Progenitor cell of endocrine pancreas (in vitro differentiated cells): ENCODE data around the gene HNRNPR. TPM values are rescaled to one million over a fixed set of nuclear protein-coding genes. Genes with fewer than 3 reads are reported as not detected.
A peak's percentile ranks its signal among the peaks of the same experiment; 100 is the strongest.

Experiments used
- DNase-seq: peaks from one replicate; pipeline ENCODE4 v3.0.0; 2021; ENCODE audit warnings: low spot score; ENCODE audit not compliant: unreplicated experiment
- H3K27ac Mint-ChIP-seq: 2 replicates; pipeline ENCODE4 v1.8.0; 2021; ENCODE audit warnings: mild to moderate bottlenecking, moderate library complexity, mixed read lengths
- H3K27me3 Mint-ChIP-seq: 2 replicates; pipeline ENCODE4 v1.8.0; 2021; ENCODE audit warnings: mixed read lengths
- H3K36me3 Mint-ChIP-seq: 2 replicates; pipeline ENCODE4 v1.8.0; 2022; ENCODE audit warnings: mixed read lengths; ENCODE audit not compliant: insufficient read depth
- H3K4me1 Mint-ChIP-seq: 2 replicates; pipeline ENCODE4 v1.8.0; 2021; ENCODE audit warnings: low read depth, mixed read lengths
- H3K4me3 Mint-ChIP-seq: 2 replicates; pipeline ENCODE4 v1.8.0; 2021; ENCODE audit warnings: low read depth, mild to moderate bottlenecking, moderate library complexity, mixed read lengths
- H3K9me3 Mint-ChIP-seq: 2 replicates; pipeline ENCODE4 v1.8.0; 2021; ENCODE audit warnings: low read depth, mixed read lengths
- total RNA-seq: library from RNA; stranded (reverse); gene quantifications from 2 replicates; pipeline ENCODE4 v1.2.1, GENCODE V29; 2021
- TF ChIP-seq, protein P1 (sequence below): fragments of 200-600 bp; sonication (generic); IDR thresholded peaks from one replicate; pipeline ENCODE4 v1.5.0; 2021; ENCODE audit warnings: antibody characterized with exemption, mild to moderate bottlenecking; ENCODE audit not compliant: unreplicated experiment

HNRNPR gene
- total RNA-seq, 1 donor from 2014 or later: 201 TPM

DNA sequence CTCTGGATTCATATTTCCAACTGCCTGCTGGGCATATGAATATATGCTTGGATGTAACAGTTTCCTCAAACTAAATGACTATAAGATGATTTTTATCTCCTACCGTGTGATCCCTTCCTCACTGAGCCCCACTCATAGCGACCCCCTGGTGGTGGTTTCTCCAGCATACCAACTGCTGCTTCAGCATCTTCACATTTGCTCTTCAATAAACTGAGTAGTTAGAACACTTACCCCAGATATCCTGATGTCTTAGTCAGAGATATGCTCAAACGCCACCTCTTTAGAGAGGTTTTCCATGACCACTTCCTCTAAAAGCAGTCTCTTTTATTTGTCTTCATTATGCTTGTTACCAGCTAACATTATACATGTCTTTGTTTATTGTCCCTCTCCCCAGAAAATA, 10.2 kb upstream of the HNRNPR start:
- peaks cover 15% of the 10 kb centered on the region for H3K27me3 Mint-ChIP-seq
- H3K27ac Mint-ChIP-seq: no peak overlapping the region
- peaks cover 10% of the 10 kb centered on the region for H3K36me3 Mint-ChIP-seq
- no peak for DNase-seq
- TF ChIP-seq, protein P1, sequence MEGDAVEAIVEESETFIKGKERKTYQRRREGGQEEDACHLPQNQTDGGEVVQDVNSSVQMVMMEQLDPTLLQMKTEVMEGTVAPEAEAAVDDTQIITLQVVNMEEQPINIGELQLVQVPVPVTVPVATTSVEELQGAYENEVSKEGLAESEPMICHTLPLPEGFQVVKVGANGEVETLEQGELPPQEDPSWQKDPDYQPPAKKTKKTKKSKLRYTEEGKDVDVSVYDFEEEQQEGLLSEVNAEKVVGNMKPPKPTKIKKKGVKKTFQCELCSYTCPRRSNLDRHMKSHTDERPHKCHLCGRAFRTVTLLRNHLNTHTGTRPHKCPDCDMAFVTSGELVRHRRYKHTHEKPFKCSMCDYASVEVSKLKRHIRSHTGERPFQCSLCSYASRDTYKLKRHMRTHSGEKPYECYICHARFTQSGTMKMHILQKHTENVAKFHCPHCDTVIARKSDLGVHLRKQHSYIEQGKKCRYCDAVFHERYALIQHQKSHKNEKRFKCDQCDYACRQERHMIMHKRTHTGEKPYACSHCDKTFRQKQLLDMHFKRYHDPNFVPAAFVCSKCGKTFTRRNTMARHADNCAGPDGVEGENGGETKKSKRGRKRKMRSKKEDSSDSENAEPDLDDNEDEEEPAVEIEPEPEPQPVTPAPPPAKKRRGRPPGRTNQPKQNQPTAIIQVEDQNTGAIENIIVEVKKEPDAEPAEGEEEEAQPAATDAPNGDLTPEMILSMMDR: no peak
- H3K4me3 Mint-ChIP-seq: no peak overlapping the region
- H3K9me3 Mint-ChIP-seq: peaks cover 6% of the 10 kb centered on the region
- H3K4me1 Mint-ChIP-seq: no peaks in the 10 kb centered on the region

DNA sequence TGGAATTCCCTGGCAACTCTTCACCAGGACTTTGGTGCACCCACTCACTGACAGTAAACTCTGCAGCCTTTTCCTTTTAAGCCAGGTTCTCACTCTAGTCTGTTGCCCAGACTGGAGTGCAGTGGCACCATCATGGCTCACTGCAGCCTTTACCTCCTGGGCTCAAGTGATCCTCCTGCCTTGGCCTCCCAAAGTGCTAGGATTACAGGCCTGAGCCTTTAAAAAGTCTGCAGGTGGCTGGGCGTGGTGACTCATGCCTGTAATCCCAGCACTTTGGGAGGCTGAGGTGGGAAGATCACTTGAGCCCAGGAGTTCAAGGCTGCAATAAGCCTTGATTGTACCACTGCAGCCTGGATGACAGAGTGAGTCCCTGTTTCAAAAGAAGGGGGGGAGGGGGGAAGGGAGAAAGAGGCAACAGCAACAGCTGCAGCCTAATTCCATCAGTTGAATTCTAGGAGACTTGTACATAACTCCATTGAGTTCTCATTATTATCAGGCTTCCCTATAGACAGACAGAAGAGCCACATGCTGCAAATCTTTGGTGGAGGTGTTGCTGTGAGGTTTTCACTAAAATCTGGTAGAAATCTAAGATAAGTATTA, 8.1 kb upstream of the HNRNPR start:
- H3K27ac Mint-ChIP-seq: no peak overlapping the region
- peaks cover 15% of the 10 kb centered on the region for H3K27me3 Mint-ChIP-seq
- TF ChIP-seq, protein P1: no peak

GRCh38 chr1:23345920-23346319, 1.8 kb upstream of the HNRNPR start:
- TF ChIP-seq, protein P1: no peak
- no peaks in the 10 kb centered on the region for H3K36me3 Mint-ChIP-seq
- peak overlapping the region; percentile 26 for H3K4me3 Mint-ChIP-seq
- H3K27me3 Mint-ChIP-seq: peaks cover 2% of the 10 kb centered on the region
- DNase-seq: no peak
- H3K27ac Mint-ChIP-seq: no peak overlapping the region
- H3K4me1 Mint-ChIP-seq: peaks cover 24% of the 10 kb centered on the region
- peaks cover 4% of the 10 kb centered on the region for H3K9me3 Mint-ChIP-seq

More for the DNA sequence above, 8.1 kb upstream of the HNRNPR start:
- Mint-ChIP-seq H3K4me1 (no peaks in the 10 kb centered on the region), H3K9me3 (no peaks in the 10 kb centered on the region), H3K36me3 (peaks cover 2% of the 10 kb centered on the region), H3K4me3 (no peak overlapping the region)
- no peak for DNase-seq

DNA sequence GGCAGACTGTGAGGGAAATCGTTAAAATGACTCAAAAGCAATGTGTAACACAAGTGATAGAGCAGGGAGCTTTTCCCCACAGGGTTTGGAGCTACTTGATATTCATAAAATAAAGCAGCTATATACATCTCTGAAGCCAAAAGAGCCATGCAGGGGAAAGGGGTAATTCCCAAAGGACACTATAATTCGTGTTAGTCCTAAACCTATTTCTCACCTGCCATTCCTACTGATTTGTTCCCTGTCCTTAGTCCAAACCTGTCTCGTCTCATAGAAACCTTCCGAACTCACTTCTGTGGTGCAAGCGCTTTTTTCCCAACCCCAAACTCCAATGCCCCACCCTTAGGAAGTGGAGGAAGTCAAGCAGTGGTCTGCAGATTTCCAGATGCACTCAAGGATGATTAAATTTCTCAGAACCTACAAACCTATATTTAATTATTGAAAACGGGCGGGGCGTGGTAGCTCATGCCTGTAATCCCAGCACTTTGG, 946 bp upstream of the HNRNPR start:
- no peak for DNase-seq
- H3K9me3 Mint-ChIP-seq: peaks cover 4% of the 10 kb centered on the region

DNA sequence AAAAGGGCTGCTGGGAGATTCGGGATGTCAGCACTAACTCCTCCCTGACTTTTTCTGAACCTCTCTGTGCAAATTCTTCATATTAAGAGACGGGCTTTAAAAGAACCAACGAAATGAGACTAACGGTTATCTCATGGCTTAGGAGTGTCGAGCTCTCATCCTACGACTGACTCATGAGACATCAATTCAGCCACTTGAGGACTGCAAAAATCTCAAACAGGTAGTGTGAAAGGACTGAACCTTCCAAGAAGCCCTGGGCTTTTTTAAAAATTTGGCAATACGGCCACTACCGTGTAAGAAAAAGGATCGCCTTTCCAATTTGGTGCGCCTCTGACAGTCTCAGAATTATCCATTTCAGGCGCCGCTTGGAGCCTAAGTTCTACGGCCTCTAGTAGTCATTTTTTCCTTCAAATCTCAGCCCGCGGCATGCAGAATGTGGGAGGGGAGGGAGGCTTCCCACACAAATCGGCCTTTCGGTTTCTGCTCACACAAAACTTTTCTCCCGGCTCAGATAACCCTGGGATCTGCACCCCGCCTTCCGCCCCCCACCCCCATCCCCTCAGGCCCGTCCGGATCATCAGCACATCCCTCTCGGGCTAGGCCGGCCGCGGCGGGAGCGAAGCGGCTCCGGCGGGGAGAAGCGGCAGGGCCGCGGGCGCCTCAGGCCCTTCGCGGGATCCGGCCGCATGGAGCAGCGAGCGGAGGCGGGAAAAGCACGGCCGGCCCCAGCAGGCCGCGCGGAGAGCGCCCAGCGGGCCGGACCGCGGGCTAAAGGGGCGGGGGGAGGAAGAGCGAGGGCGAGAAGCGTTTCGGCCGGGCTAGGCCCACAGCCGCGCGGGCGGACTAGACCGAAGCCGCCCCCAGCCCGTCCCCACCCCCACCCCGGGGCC, 618 bp downstream of the HNRNPR start:
- no peak for DNase-seq
- no peaks in the 10 kb centered on the region for H3K27me3 Mint-ChIP-seq
- H3K9me3 Mint-ChIP-seq: peaks cover 4% of the 10 kb centered on the region
- peak overlapping the region; percentile 87 for H3K4me3 Mint-ChIP-seq
- TF ChIP-seq, protein P1: no peak
- peaks cover 3% of the 10 kb centered on the region for H3K36me3 Mint-ChIP-seq
- H3K4me1 Mint-ChIP-seq: peaks cover 44% of the 10 kb centered on the region
- H3K27ac Mint-ChIP-seq: peak overlapping the region; percentile 97

More for the DNA sequence above, 946 bp upstream of the HNRNPR start:
- TF ChIP-seq, protein P1: no peak
- H3K27me3 Mint-ChIP-seq: no peaks in the 10 kb centered on the region
- peak overlapping the region; percentile 99 for H3K27ac Mint-ChIP-seq
- H3K4me1 Mint-ChIP-seq: peaks cover 33% of the 10 kb centered on the region
- H3K36me3 Mint-ChIP-seq: no peaks in the 10 kb centered on the region
- H3K4me3 Mint-ChIP-seq: peak overlapping the region; percentile 87
